Kidney epithelial cell (primary cell): ENCODE results near the gene CLDN14. TPM values are rescaled to one million over a fixed set of nuclear protein-coding genes. Genes with fewer than 3 reads are reported as not detected.
"Not testable (repeated sequence)": the region's sequence is repeated elsewhere in the genome, so short reads cannot be mapped to it uniquely, and the experiment has no call there.

Experiments used
- DNase-seq: peaks from one replicate; pipeline ENCODE4 v3.0.0-alpha.2; 2010; ENCODE audit warnings: low read depth
- H3K27me3 ChIP-seq: 2 replicates; pipeline ENCODE4 v1.6.0; 2011; ENCODE audit warnings: low read length; ENCODE audit not compliant: control insufficient read depth, insufficient read depth
- H3K36me3 ChIP-seq: 2 replicates; pipeline ENCODE4 v1.5.1; 2011; ENCODE audit warnings: low read length; ENCODE audit not compliant: control insufficient read depth, insufficient read depth
- H3K4me3 ChIP-seq: 2 replicates; pipeline ENCODE4 v1.5.1; 2011; ENCODE audit warnings: low read depth, mild to moderate bottlenecking, control low read depth, low read length
- CTCF ChIP-seq: IDR thresholded peaks from 2 replicates; pipeline ENCODE4 v1.5.1; 2011; ENCODE audit warnings: mild to moderate bottlenecking, moderate library complexity, low read length, control low read depth, inconsistent platforms; ENCODE audit not compliant: insufficient read depth, poor library complexity, severe bottlenecking
- total RNA-seq: library from RNA; depleted of rRNA; stranded (reverse); fragments of >200 nt; gene quantifications from 2 replicates; pipeline ENCODE4 v1.2.3, GENCODE V29; 2015

Gene CLDN14
- total RNA-seq, 1 donor from 2014 or later = 2.1 TPM

DNA sequence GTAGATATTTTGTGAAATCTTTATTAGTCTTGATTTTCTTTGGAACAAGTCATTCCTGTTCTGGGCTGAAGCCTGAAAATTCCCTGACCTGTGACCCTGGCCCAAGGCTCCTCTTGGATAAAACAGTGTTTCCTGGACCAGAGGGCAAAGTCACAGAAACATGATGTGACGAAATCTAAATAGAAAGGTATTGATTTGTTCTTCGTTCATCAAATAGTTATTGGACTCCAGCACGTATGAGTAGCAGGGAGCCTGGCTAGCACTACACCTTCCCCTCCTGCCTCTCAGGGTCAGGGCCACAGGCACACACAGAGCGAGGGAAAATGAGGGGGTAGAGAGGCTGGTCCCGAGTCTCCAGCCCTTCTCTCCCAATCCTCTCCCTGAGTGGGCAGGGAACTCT is 1.7 kb upstream of the CLDN14 start:
- Histone ChIP-seq H3K36me3 (no peaks in the 10 kb centered on the region), H3K4me3 (no peak overlapping the region), H3K27me3 (no peaks in the 10 kb centered on the region)
- no peak for TF ChIP-seq CTCF
- DNase-seq = no peak

DNA sequence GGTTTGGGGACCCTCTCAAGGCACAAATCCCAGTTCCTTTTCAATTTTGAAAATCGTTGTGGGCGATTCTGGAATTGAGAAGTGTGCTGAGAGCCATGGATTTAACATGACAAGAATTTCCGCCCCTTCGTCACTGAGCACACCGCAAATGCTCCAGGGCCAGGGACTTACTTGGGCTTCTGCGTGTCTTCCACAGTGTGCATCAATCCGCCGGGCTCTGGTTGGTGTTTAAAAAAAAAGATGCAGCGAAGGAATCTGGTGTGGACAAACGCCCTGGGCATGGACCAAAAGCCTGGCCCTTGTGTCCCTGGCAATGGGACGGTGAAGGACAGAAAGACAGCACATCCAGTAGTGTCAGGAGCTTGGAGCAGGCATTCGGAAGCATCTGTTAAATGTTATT is 696 bp upstream of the CLDN14 start:
- Histone ChIP-seq H3K4me3 (no peak overlapping the region), H3K27me3 (no peaks in the 10 kb centered on the region), H3K36me3 (no peaks in the 10 kb centered on the region)
- TF ChIP-seq CTCF = no peak
- no peak for DNase-seq

- DNase-seq = no peak
- no peak overlapping the region for H3K4me3 ChIP-seq
- no peaks in the 10 kb centered on the region for H3K36me3 ChIP-seq
- peak; percentile 27 for TF ChIP-seq CTCF
- no peaks in the 10 kb centered on the region for H3K27me3 ChIP-seq
Measured at GRCh38 chr21:36478941-36479340, 981 bp downstream of the CLDN14 start.

- H3K27me3 ChIP-seq = no peaks in the 10 kb centered on the region
- no peak for TF ChIP-seq CTCF
- peak; percentile 81 for DNase-seq
- no peaks in the 10 kb centered on the region for H3K36me3 ChIP-seq
- H3K4me3 ChIP-seq = no peak overlapping the region
Measured at GRCh38 chr21:36478207-36478701, 1.7 kb downstream of the CLDN14 start.

- Histone ChIP-seq H3K4me3 (no peak overlapping the region), H3K36me3 (no peaks in the 10 kb centered on the region), H3K27me3 (no peaks in the 10 kb centered on the region)
- no peak for TF ChIP-seq CTCF
- no peak for DNase-seq
Measured at GRCh38 chr21:36477559-36477958, 2.4 kb downstream of the CLDN14 start.

DNA sequence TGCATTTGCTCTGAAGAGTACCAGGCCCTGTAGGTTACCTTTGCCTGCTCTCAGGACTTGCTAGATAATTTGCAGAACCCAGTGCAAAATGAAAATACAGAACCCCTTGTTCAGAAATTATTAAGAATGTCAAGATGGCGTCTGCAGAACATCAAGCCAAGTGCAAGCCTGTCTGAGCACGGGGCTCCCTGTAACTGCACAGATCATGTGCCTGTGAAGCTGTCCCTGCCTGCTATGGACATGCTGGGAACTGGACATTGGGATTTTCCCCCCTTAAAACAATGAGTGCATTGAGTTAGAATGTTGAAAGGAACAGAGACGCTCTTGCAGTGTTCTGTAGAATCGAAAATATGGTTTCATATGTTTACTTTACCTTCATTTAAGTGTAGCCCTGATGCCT is 2.9 kb downstream of the CLDN14 start:
- DNase-seq = no peak
- Histone ChIP-seq H3K4me3 (no peak overlapping the region), H3K36me3 (no peaks in the 10 kb centered on the region), H3K27me3 (no peaks in the 10 kb centered on the region)
- TF ChIP-seq CTCF = no peak

GRCh38 chr21:36476541-36476940 is 3.4 kb downstream of the CLDN14 start:
- DNase-seq, H3K4me3 ChIP-seq, H3K27me3 ChIP-seq, H3K36me3 ChIP-seq: not testable (repeated sequence)
